CD4-positive, alpha-beta memory T cell (primary cell): ENCODE results near the gene ZNF74. TPM values are rescaled to one million over a fixed set of nuclear protein-coding genes. Genes with fewer than 3 reads are reported as not detected.
"Not testable (repeated sequence)": the region's sequence is repeated elsewhere in the genome, so short reads cannot be mapped to it uniquely, and the experiment has no call there.

Experiments
- CTCF ChIA-PET: fragments of 350-600 bp; sonication (Branson Sonifier 250); formaldehyde crosslinking; loops from one replicate; lab custom pipeline; 2021; ENCODE audit warnings: inconsistent platforms; ENCODE audit not compliant: partially characterized antibody; lab: Charles Lee
- POLR2A ChIA-PET: fragments of 350-600 bp; sonication (Branson Sonifier 250); formaldehyde crosslinking; loops from one replicate; lab custom pipeline; 2021; ENCODE audit not compliant: partially characterized antibody; lab: Charles Lee
- DNase-seq, 5 donors: peaks; one replicate each; pipeline versions ENCODE4 v3.0.0 to v3.0.0-alpha.2; 2020 to 2022; ENCODE audit warnings: mixed read lengths in 1 of 5
- H3K27ac ChIP-seq: one replicate; pipeline ENCODE4 v1.7.0; 2013; ENCODE audit warnings: low read depth, low read length
- H3K27me3 ChIP-seq: 2 replicates; pipeline ENCODE4 v1.7.0; 2013; ENCODE audit warnings: mild to moderate bottlenecking, low read length, moderate library complexity; ENCODE audit not compliant: insufficient read depth
- H3K36me3 ChIP-seq: 2 replicates; pipeline ENCODE4 v1.7.0; 2013; ENCODE audit warnings: mild to moderate bottlenecking, low read length, moderate library complexity; ENCODE audit not compliant: insufficient read depth
- H3K4me1 ChIP-seq: 2 replicates; pipeline ENCODE4 v1.7.0; 2013; ENCODE audit warnings: mild to moderate bottlenecking, low read length, moderate library complexity; ENCODE audit not compliant: insufficient read depth
- H3K4me3 ChIP-seq, 2 donors: one replicate each; pipeline ENCODE4 v1.7.0; 2013; ENCODE audit warnings: low read length in 2 of 2, mild to moderate bottlenecking in 1 of 2
- H3K9me3 ChIP-seq, 2 donors: one replicate each; pipeline ENCODE4 v1.7.0; 2013; ENCODE audit warnings: low read length in 2 of 2, control low read depth in 1 of 2; ENCODE audit not compliant: control insufficient read depth in 1 of 2
- H3K27ac Mint-ChIP-seq, 7 donors: one replicate each; pipeline ENCODE4 v1.8.0; 2020 to 2021; ENCODE audit warnings: mixed read lengths in 7 of 7, mild to moderate bottlenecking in 6 of 7, inconsistent platforms in 3 of 7, moderate library complexity in 3 of 7
- H3K27me3 Mint-ChIP-seq, 2 donors: one replicate each; pipeline ENCODE4 v1.8.0; 2020 to 2021; ENCODE audit warnings: mixed read lengths in 2 of 2
- H3K36me3 Mint-ChIP-seq, 2 donors: one replicate each; pipeline ENCODE4 v1.8.0; 2020 to 2021; ENCODE audit warnings: mixed read lengths in 2 of 2, inconsistent platforms in 1 of 2, mild to moderate bottlenecking in 1 of 2
- H3K4me1 Mint-ChIP-seq, 4 donors: one replicate each; pipeline ENCODE4 v1.8.0; 2020 to 2021; ENCODE audit warnings: mixed read lengths in 4 of 4, mild to moderate bottlenecking in 1 of 4
- H3K4me3 Mint-ChIP-seq, 8 donors: one replicate each; pipeline ENCODE4 v1.8.0; 2020 to 2021; ENCODE audit warnings: mixed read lengths in 8 of 8, mild to moderate bottlenecking in 7 of 8, moderate library complexity in 6 of 8, inconsistent platforms in 3 of 8
- H3K9me3 Mint-ChIP-seq, 8 donors: one replicate each; pipeline ENCODE4 v1.8.0; 2020 to 2021; ENCODE audit warnings: mixed read lengths in 8 of 8, mild to moderate bottlenecking in 5 of 8, inconsistent platforms in 3 of 8, moderate library complexity in 1 of 8
- intact Hi-C: fragments of 100-400 bp; cut with micrococcal nuclease; formaldehyde crosslinking; loops from one replicate; pipeline ENCODE4 v1.15.1; 2023
- polyA plus RNA-seq, 2 donors: library from polyadenylated mRNA; unstranded; fragments of 300-500 nt; fragmentation: Illumina TruSeq; gene quantifications; one replicate each; pipeline ENCODE4 v1.2.3, GENCODE V29; 2021
- total RNA-seq, 2 experiments: library from RNA; stranded (reverse); gene quantifications; one replicate each; pipeline ENCODE4 v1.2.3, GENCODE V29; 2021

The ZNF74 gene
- total and polyA plus RNA-seq, 4 experiments from 2014 or later = 3.0 to 17.4 (median 13.3) TPM

DNA sequence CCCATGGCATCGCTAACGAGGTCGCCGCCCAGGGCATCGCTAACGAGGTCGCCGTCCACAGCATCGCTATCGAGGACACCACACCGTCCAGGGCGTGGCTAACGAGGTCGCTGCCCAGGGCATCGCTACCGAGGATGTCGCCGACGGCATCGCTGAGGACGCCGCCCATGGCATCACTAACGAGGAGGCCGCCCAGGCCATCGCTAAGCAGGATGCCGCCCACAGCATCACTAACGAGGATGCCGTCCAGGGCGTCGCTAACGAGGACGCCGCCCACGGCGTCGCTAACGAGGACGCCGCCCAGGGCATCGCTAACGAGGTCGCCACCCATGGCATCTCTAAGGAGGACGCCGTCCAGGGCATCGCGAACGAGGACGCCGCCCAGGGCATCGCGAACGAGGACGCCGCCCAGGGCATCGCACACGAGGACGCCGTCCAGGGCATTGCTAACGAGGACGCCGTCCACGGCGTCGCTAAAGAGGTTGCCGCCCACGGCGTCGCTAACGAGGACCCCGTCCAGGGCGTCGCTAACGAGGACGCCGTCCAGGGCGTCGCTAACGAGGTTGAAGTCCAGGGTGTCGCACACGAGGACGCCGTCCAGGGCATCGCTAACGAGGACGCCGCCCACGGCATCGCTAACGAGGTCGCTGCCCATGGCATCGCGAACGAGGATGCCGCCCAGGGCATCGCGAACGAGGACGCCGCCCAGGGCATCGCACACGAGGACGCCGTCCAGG lies 35.3 kb upstream of the ZNF74 start:
- CTCF ChIA-PET, H3K4me3 Mint-ChIP-seq, H3K27me3 ChIP-seq, intact Hi-C loops, H3K4me1 ChIP-seq, H3K36me3 ChIP-seq, H3K36me3 Mint-ChIP-seq, DNase-seq, POLR2A ChIA-PET, H3K27me3 Mint-ChIP-seq, H3K9me3 Mint-ChIP-seq, H3K27ac ChIP-seq, H3K4me1 Mint-ChIP-seq, H3K4me3 ChIP-seq, H3K27ac Mint-ChIP-seq, H3K9me3 ChIP-seq: not testable (repeated sequence)

DNA sequence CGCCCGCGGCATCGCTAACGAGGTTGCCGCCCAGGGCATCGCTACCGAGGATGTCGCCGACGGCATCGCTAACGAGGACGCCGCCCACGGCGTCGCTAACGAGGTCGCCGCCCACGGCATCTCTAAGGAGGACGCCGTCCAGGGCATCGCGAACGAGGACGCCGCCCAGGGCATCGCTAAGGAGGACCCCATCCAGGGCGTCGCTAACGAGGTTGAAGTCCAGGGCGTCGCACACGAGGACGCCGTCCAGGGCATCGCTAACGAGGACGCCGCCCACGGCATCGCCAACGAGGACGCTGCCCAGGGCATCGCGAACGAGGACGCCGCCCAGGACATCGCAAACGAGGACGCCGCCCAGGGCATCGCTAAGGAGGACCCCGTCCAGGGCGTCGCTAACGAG lies 33.7 kb upstream of the ZNF74 start:
- H3K4me1 Mint-ChIP-seq = peaks cover 7 to 13% (median 11%) of the 10 kb centered on the region in 4 donors
- H3K27me3 ChIP-seq, intact Hi-C loops, H3K36me3 Mint-ChIP-seq, DNase-seq, H3K9me3 ChIP-seq, H3K9me3 Mint-ChIP-seq, H3K27ac ChIP-seq, POLR2A ChIA-PET, H3K27me3 Mint-ChIP-seq, H3K4me3 Mint-ChIP-seq, H3K4me3 ChIP-seq, H3K4me1 ChIP-seq, H3K27ac Mint-ChIP-seq, CTCF ChIA-PET, H3K36me3 ChIP-seq: not testable (repeated sequence)

DNA sequence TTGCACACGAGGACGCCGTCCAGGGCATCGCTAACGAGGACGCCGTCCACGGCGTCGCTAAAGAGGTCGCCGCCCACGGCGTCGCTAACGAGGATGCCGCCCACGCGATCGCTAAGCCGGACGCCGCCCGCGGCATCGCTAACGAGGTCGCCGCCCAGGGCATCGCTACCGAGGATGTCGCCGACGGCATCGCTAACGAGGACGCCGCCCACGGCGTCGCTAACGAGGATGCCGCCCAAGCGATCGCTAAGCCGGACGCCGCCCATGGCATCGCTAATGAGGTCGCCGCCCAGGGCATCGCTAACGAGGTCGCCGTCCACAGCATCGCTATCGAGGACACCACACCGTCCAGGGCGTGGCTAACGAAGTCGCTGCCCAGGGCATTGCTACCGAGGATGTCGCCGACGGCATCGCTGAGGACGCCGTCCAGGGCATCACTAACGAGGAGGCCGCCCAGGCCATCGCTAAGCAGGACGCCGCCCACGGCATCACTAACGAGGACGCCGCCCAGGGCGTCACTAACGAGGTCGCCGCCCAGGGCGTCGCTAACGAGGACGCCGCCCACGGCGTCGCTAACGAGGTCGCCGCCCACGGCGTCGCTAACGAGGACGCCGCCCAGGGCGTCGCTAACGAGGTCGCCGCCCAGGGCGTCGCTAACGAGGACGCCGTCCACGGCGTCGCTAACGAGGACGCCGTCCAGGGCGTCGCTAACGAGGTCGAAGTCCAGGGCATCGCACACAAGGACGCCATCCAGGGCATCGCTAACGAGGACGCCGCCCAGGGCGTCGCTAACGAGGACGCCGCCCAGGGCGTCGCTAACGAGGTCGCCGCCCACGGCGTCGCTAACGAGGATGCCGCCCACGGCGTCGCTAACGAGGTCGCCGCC lies 32.8 kb upstream of the ZNF74 start:
- H3K27ac ChIP-seq, CTCF ChIA-PET, H3K9me3 Mint-ChIP-seq, H3K27me3 Mint-ChIP-seq, H3K4me3 Mint-ChIP-seq, DNase-seq, H3K9me3 ChIP-seq, H3K4me1 ChIP-seq, H3K27ac Mint-ChIP-seq, H3K36me3 Mint-ChIP-seq, H3K27me3 ChIP-seq, H3K4me3 ChIP-seq, intact Hi-C loops, POLR2A ChIA-PET, H3K36me3 ChIP-seq: not testable (repeated sequence)
- peaks cover 7 to 14% (median 12%) of the 10 kb centered on the region in 4 donors for H3K4me1 Mint-ChIP-seq

DNA sequence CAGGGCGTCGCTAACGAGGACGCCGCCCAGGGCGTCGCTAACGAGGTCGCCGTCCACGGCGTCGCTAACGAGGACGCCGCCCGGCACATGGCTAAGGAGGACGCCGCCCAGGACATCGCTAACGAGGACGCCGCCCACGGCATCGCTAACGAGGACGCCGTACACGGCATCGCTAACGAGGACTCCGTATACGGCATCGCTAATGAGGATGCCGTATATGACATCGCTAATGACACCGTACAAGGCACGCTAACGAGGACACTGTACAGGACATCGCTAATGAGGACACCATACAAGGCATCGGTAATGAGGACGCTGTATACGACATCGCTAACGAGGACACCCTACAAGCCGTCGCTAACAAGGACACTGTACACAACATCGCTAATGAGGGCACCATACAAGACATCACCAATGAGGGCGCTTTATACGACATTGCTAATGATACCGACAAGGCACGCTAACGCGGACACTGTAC lies 32.2 kb upstream of the ZNF74 start:
- intact Hi-C loops, H3K27ac Mint-ChIP-seq, H3K9me3 Mint-ChIP-seq, H3K4me1 ChIP-seq, H3K36me3 ChIP-seq, POLR2A ChIA-PET, DNase-seq, H3K27me3 Mint-ChIP-seq, H3K36me3 Mint-ChIP-seq, H3K4me3 ChIP-seq, H3K9me3 ChIP-seq, H3K27me3 ChIP-seq, CTCF ChIA-PET, H3K27ac ChIP-seq: not testable (repeated sequence)
- Mint-ChIP-seq H3K4me1 (peaks cover 7 to 14% (median 12%) of the 10 kb centered on the region in 4 donors), H3K4me3 (peak overlapping the region in 1 of 8 donors; percentile 58)

DNA sequence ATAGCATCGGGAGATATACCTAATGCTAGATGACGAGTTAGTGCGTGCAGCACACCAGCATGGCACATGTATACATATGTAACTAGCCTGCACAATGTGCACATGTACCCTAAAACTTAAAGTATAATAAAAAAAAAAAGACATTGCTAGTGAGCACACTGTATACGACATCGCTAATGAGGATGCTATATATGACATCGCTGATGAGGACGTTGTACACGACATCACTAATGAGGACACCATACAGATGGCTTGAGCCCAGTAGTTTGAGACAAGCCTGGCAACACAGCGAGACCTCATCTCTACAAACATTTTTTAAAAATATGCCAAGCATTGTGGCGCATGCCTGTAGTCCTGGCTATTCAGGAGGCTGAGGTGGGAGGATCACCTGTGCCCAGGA lies 31.5 kb upstream of the ZNF74 start:
- H3K27me3 Mint-ChIP-seq, POLR2A ChIA-PET, H3K27ac ChIP-seq, CTCF ChIA-PET, H3K4me3 Mint-ChIP-seq, DNase-seq, H3K27me3 ChIP-seq, H3K9me3 Mint-ChIP-seq, intact Hi-C loops, H3K9me3 ChIP-seq, H3K4me1 ChIP-seq, H3K36me3 Mint-ChIP-seq, H3K4me3 ChIP-seq, H3K27ac Mint-ChIP-seq, H3K36me3 ChIP-seq: not testable (repeated sequence)
- peaks cover 7 to 14% (median 12%) of the 10 kb centered on the region in 4 donors for H3K4me1 Mint-ChIP-seq

GRCh38 chr22:20364335-20365260 lies 29.4 kb upstream of the ZNF74 start:
- intact Hi-C loops, H3K4me1 ChIP-seq, DNase-seq, H3K9me3 ChIP-seq, H3K36me3 Mint-ChIP-seq, H3K9me3 Mint-ChIP-seq, H3K27me3 ChIP-seq, POLR2A ChIA-PET, H3K36me3 ChIP-seq, H3K27ac ChIP-seq, H3K27me3 Mint-ChIP-seq, H3K4me3 ChIP-seq: not testable (repeated sequence)
- CTCF ChIA-PET = interaction anchor here (0.7 kb wide), 1 partner anchor 394 kb away, joined by 3 read pairs; no protein-coding TSS in a partner anchor
- H3K4me3 Mint-ChIP-seq = peak overlapping the region in 1 of 8 donors; percentile 26
- peak overlapping the region in 3 of 7 donors; percentile 65 to 86 (median 73) for H3K27ac Mint-ChIP-seq
- peaks cover 7 to 14% (median 12%) of the 10 kb centered on the region in 4 donors for H3K4me1 Mint-ChIP-seq

DNA sequence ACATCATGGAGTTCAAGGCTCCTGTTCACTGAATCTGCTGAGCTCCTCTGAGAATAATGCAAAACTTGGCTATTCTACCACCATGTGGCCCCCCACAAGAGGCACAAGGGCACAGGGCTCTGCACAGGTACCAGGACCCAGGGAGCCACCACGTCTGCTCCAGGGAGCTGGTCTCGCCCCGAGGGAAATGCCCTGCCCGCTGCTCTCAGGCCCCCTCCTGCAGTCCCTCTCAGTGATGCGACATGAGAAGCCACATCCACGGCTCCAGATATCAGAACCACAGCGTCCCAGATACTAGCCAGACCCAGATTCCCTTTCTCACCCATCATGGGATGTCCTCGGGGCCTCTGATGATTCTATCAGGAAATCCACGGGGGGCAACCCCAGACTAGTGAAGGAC lies 27.1 kb upstream of the ZNF74 start:
- H3K9me3 Mint-ChIP-seq, H3K27me3 ChIP-seq, POLR2A ChIA-PET, CTCF ChIA-PET, H3K36me3 ChIP-seq, H3K4me3 Mint-ChIP-seq, H3K4me1 ChIP-seq, H3K9me3 ChIP-seq, H3K4me3 ChIP-seq, H3K27me3 Mint-ChIP-seq, DNase-seq, intact Hi-C loops, H3K27ac Mint-ChIP-seq, H3K36me3 Mint-ChIP-seq, H3K27ac ChIP-seq: not testable (repeated sequence)
- peaks cover 7 to 22% (median 13%) of the 10 kb centered on the region in 4 donors for H3K4me1 Mint-ChIP-seq
